Muscle layer of colon (tissue), 2 donors: ENCODE results near the gene EYA2.

Experiments
- H3K27ac ChIP-seq: one replicate; pipeline ENCODE4 v1.7.0; 2013; ENCODE audit warnings: low read depth, mild to moderate bottlenecking, low read length, moderate library complexity
- H3K27me3 ChIP-seq, 2 donors: one replicate each; pipeline ENCODE4 v1.7.0; 2013; ENCODE audit warnings: low read length in 2 of 2, mild to moderate bottlenecking in 2 of 2; ENCODE audit not compliant: insufficient read depth in 2 of 2, control insufficient read depth in 1 of 2
- H3K36me3 ChIP-seq: one replicate; pipeline ENCODE4 v1.7.0; 2013; ENCODE audit warnings: mild to moderate bottlenecking, low read length; ENCODE audit not compliant: insufficient read depth
- H3K4me1 ChIP-seq: one replicate; pipeline ENCODE4 v1.7.0; 2013; ENCODE audit warnings: mild to moderate bottlenecking, low read length; ENCODE audit not compliant: insufficient read depth
- H3K4me3 ChIP-seq, 2 donors: one replicate each; pipeline ENCODE4 v1.7.0; 2013; ENCODE audit warnings: low read length in 2 of 2, low read depth in 1 of 2, mild to moderate bottlenecking in 1 of 2, moderate library complexity in 1 of 2
- H3K9ac ChIP-seq: one replicate; pipeline ENCODE4 v1.7.0; 2013; ENCODE audit warnings: low read length
- H3K9me3 ChIP-seq: one replicate; pipeline ENCODE4 v1.7.0; 2013; ENCODE audit warnings: mild to moderate bottlenecking, low read length
- donor health status: abdominal sarcoma.
- donor health status: Adenocarcinoma of cecum.

Gene EYA2

DNA sequence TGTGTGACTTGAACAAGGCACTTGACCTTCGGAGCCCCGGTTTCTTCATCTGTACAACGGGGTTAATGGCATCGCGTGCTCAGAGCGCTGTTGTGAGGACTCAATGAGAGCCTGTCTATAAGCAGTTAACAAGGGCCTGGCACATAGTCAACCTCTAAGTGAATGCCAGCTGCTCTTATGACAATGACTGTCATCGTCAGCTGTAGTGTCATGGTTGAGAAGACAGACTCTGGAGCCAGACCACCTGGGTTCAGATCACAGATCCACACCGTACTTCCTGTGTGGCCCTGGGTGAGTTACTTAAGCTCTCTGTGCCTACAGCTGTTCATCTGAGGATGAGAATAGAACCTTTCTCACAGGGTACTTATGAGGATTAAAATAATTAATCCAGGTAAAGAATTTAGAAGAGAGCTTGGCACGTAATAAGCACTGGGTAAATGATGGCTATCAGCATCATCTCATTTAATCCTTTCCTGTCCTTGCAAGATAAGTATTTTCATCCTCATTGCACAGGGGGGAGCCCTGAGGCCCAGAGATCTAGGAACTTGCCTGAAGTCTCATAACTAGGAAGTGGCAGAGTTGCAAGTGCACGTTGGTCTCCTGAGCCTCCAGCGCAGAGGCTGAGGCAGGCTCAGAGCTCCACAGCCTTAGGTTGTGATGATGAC is 105.3 kb downstream of the EYA2 start:
- Histone ChIP-seq H3K9me3 (no peaks in the 10 kb centered on the region), H3K27me3 (peaks cover 0 to 5% of the 10 kb centered on the region in 2 donors), H3K4me1 (no peaks in the 10 kb centered on the region), H3K4me3 (no peak overlapping the region), H3K27ac (no peak overlapping the region), H3K36me3 (no peaks in the 10 kb centered on the region), H3K9ac (no peak overlapping the region)

DNA sequence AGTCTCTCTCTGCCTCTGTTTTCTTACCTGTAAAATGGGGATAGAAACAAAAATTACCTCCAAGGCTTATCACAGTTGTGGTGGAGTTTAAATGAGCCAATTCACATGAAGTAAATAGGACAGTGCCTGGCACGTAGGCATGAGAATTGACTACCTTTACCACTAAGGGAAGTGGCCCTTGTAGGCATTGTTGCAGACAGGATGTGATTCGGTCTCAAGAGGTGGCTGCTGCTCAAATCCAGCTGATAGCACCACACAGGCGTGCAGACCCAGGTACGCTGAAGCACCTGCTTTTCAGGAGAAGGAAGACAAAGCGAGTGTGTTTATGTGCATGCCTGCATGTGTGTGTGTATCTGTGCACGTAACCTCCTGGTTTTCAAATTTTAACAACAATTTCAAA is 108.6 kb downstream of the EYA2 start:
- no peak overlapping the region for H3K9ac ChIP-seq
- no peaks in the 10 kb centered on the region for H3K4me1 ChIP-seq
- peaks cover 0 to 2% of the 10 kb centered on the region in 2 donors for H3K27me3 ChIP-seq
- no peak overlapping the region for H3K27ac ChIP-seq
- no peaks in the 10 kb centered on the region for H3K9me3 ChIP-seq
- no peaks in the 10 kb centered on the region for H3K36me3 ChIP-seq
- no peak overlapping the region for H3K4me3 ChIP-seq

DNA sequence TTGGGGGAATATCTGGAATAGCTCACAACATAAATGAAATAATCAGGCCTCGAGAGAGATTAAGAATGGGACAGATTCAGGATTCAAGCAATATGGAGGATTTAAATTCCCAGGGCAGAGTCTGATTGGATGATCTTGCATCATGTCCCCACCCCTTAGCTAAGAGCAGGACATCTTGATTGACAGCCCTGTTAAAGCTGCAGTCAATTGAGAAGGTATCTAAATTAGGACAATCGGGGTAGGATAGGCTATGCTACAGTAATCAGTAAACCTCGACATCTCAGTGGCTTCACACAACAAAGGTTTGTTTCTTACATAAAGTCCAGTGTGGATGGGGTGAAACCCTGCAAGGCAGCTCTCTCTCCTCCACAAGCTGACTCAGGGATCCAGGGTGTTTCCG is 109.5 kb downstream of the EYA2 start:
- Histone ChIP-seq H3K36me3 (no peaks in the 10 kb centered on the region), H3K4me3 (no peak overlapping the region), H3K9me3 (no peaks in the 10 kb centered on the region), H3K9ac (no peak overlapping the region), H3K27me3 (no peaks in the 10 kb centered on the region), H3K4me1 (no peaks in the 10 kb centered on the region), H3K27ac (no peak overlapping the region)

DNA sequence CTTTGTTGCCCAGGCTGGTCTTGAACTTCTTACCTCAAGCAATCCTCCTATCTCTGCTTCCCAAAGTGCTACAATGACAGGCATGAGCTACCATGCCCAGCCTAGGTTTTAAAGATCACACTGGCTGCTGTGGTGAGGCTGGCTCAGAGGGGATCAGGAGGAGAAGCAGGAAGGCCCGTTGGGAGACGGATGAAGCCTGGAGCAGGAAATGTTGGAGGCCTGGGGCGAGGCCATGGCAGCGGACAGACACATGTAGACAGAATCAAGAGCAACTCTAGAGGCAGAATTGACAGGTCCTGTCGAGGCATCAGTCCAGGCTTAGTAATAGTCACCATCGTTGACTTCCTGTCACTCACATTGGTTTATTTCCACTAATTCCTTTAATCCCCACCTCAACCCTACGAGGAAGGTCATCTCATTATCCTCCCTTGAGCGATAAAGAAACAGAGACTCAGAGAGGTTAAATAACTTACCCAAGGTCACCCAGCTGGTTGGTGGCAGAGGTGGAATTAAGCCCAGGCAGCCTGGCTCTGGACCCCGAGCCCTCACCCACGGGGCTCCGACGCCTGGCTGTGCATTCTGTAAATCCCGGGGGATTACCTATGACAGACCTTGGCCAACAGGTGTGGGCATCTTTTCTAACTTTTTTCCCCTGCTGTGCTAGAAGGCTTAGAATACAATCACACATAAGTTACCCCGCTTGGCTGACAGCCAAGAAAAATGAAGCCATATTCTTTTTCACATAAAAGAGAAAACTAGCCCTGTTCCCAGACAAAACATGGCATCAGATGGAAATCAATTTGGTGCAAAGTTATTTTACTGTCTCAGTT is 113.4 kb downstream of the EYA2 start:
- no peaks in the 10 kb centered on the region for H3K9me3 ChIP-seq
- no peaks in the 10 kb centered on the region for H3K4me1 ChIP-seq
- H3K4me3 ChIP-seq: no peak overlapping the region
- no peak overlapping the region for H3K27ac ChIP-seq
- H3K27me3 ChIP-seq: no peaks in the 10 kb centered on the region
- H3K9ac ChIP-seq: no peak overlapping the region
- H3K36me3 ChIP-seq: no peaks in the 10 kb centered on the region

DNA sequence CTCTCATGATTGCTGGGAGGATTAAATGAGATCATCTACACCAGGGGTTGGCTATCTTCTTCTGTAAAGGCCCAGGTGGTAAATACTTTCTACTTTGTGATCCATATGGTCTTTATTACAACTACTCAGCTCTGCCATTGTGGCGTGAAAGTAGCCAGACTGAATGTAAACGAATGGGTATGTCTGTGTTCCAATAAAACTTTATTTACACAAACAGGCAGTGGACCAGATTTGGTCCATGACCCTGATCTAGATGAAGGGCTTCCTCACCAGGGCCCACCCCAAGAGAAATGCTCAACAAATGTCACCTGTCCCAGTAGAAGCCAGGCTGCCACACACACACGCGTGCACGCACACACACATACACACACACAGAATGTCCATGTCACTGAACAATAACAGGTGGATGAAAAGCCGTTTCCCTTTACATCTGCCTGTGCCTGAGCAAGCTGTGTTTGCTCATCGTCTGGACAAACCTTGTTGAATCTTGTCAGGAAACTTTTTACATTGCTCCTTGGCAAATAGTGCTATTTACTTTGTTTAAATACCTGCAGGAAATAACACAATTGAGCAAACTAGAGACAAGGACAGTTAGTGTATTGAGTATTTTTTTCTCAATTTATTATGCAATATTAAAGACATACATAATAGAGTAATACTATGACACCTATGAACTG is 114.3 kb downstream of the EYA2 start:
- Histone ChIP-seq H3K9ac (no peak overlapping the region), H3K27me3 (no peaks in the 10 kb centered on the region), H3K27ac (no peak overlapping the region), H3K36me3 (no peaks in the 10 kb centered on the region), H3K9me3 (no peaks in the 10 kb centered on the region), H3K4me3 (no peak overlapping the region), H3K4me1 (no peaks in the 10 kb centered on the region)

DNA sequence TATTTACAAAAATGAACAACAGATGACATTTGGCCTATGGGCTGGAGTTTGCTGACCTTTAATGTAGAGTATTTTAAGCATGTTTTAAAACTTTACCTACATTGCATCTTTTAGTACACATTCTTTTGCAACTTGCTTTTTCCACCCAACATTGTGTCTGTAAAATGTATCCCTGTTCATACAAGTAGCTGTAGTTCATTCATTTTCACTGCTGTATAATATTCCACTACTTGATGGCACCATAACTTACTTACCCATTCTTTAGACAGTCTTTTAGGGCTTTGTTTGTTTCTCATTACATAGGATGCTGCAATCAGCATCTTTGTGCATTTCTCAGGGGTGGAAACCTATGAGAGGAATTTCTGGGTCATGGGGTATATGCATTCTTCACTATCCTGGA is 115.1 kb downstream of the EYA2 start:
- Histone ChIP-seq H3K9ac (no peak overlapping the region), H3K27ac (no peak overlapping the region), H3K36me3 (no peaks in the 10 kb centered on the region), H3K4me3 (no peak overlapping the region), H3K4me1 (no peaks in the 10 kb centered on the region), H3K9me3 (no peaks in the 10 kb centered on the region), H3K27me3 (no peaks in the 10 kb centered on the region)

DNA sequence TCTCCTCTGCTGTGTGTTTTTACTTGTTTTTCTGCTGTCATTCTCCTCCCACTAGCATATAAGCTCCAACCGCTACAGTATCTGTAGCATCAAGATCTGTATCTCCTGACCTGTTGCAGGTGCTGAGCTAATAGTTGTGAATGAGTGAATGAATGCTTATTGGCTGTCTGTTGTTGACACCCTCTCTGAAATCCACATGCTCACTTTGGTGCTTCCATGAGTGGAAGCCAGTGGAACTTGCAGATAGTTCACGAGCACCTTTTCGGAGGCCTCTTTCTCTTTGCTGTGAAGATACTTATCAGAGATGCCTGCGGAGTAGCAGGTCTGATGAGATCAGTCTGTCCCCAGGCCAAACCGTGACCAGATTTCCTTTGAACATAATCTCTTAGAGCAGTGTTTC is 117.3 kb downstream of the EYA2 start:
- no peaks in the 10 kb centered on the region for H3K4me1 ChIP-seq
- no peaks in the 10 kb centered on the region for H3K27me3 ChIP-seq
- no peaks in the 10 kb centered on the region for H3K36me3 ChIP-seq
- H3K9ac ChIP-seq: no peak overlapping the region
- no peak overlapping the region for H3K4me3 ChIP-seq
- H3K27ac ChIP-seq: no peak overlapping the region
- no peaks in the 10 kb centered on the region for H3K9me3 ChIP-seq

DNA sequence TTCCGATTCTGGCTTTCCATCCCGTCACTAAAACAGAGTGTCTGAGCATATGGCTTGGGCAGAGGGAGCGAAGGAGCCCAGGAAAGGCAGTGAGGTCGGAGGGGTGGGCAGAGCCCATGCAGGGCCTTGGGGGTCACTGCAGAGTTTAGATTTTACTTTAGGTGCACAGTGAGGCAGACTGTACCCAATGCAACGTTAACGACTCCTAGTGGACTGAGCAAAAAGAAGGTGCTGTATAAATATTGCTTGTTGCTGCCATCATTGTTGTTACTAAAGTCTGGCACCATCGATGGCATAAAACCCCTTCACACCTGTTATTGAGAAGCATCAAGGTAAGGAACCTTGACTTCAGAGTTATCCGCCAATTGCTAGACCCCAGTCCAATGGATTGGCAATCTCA is 119.0 kb downstream of the EYA2 start:
- H3K9me3 ChIP-seq: no peaks in the 10 kb centered on the region
- H3K4me1 ChIP-seq: peaks cover 1% of the 10 kb centered on the region
- no peak overlapping the region for H3K9ac ChIP-seq
- H3K36me3 ChIP-seq: no peaks in the 10 kb centered on the region
- no peak overlapping the region for H3K4me3 ChIP-seq
- no peak overlapping the region for H3K27ac ChIP-seq
- H3K27me3 ChIP-seq: no peaks in the 10 kb centered on the region

DNA sequence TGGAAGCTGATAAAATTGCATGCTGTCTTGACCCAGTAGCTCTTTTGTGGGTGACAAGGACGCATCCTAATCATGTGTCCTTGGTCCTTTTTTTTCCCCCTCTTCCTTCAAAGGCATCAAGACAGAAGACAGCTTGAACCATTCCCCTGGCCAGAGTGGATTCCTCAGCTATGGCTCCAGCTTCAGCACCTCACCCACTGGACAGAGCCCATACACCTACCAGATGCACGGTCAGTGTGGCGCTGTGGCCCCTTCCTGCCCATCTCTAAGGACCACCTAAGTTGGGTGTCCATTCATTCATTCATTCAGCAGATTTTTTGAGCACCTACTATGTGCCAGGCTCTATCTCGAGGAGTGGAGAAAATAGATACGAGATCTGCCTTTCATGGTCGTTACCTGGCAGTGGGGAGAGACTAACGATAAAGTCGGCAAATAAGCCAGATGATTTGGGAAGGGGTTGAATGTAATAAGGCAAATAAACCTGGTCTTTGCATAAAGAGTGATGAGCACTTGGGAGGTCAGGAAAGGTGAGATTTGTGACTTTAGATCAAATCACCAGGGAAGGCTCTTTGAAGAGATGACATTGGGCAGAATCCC is 121.5 kb downstream of the EYA2 start:
- Histone ChIP-seq H3K9ac (no peak overlapping the region), H3K36me3 (no peaks in the 10 kb centered on the region), H3K4me3 (no peak overlapping the region), H3K9me3 (no peaks in the 10 kb centered on the region), H3K27me3 (no peaks in the 10 kb centered on the region), H3K4me1 (peaks cover 24% of the 10 kb centered on the region), H3K27ac (no peak overlapping the region)

DNA sequence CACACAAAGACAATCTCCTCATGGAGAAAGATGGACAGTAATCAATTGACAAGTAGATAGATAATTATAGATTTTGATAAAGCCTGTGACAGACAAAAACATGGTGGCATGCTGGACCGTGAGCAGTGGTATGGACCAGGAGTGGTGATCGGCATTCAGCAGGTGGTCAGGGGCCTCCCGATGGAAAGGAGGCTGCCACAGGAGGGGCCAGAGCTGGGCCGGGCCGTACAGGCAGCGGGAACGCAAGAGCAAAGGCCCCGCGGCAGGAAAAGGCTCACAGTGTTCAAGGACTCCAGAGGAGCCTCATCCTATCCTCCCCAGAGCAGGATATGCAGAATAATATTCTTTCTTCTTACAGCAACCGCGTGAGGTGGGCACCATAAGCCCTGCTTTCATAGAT is 123.7 kb downstream of the EYA2 start:
- no peaks in the 10 kb centered on the region for H3K9me3 ChIP-seq
- H3K4me3 ChIP-seq: no peak overlapping the region
- no peaks in the 10 kb centered on the region for H3K36me3 ChIP-seq
- H3K27ac ChIP-seq: no peak overlapping the region
- H3K4me1 ChIP-seq: peaks cover 24% of the 10 kb centered on the region
- H3K9ac ChIP-seq: no peak overlapping the region
- no peaks in the 10 kb centered on the region for H3K27me3 ChIP-seq

DNA sequence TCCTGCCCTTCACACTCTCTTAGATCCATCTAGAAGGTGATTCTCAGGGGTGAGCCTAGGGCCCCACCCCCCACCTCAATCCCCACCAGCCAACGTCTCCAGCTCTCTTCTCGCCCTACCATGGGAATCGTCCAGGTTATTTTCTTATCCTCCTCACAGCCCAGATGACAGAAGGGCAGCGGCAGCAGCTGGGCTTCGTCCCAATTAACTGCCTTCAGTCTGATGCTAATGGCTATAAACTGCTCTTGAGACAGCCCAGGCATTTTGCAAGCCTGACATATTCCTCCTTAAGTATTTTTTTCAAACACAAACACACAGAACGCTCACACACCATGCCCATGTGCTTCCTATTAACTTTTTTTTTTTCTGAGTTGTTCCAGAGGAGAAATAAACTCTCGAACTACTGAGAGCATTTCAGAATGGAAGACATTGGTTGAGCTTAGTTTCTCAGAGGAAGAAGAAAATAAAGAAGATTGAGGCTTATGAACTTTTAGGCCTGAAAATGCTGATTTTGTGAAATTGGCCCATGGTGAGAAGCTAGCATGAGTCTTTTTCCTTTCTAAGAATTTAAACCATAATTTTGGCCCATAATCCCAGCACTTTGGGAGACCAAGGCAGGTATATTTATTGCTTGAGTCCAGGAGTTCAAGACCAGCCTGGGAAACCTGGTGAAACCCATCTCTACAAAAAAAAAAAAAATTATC is 124.6 kb downstream of the EYA2 start:
- Histone ChIP-seq H3K27ac (no peak overlapping the region), H3K4me1 (peaks cover 32% of the 10 kb centered on the region), H3K4me3 (no peak overlapping the region), H3K9ac (no peak overlapping the region), H3K9me3 (no peaks in the 10 kb centered on the region), H3K27me3 (no peaks in the 10 kb centered on the region), H3K36me3 (no peaks in the 10 kb centered on the region)
